ENCODE results near the gene RPL7A.

- no peak for TF ChIP-seq CTCF (IDR thresholded peaks at IDR 0.05)
- no peak for TF ChIP-seq POLR2A (IDR thresholded peaks at IDR 0.05)
- no peak for TF ChIP-seq POLR2AphosphoS5 (IDR thresholded peaks at IDR 0.05)
These were observed 15.7 kb upstream of the RPL7A start for GRCh38 chr9:133332381-133332730.
